ENCODE data around the gene PTPRR. TPM values are rescaled to one million over a fixed set of nuclear protein-coding genes. Genes with fewer than 3 reads are reported as not detected.

Gene PTPRR
- total and polyA plus RNA-seq, 2 donors from 2014 or later = 0.50 to 0.86 TPM

GRCh38 chr12:70661466-70662161, 258.9 kb downstream of the PTPRR start:
- Histone ChIP-seq H3K27ac (ENCODE audit: low read depth in 2 of 2, low read length in 2 of 2) (no peak overlapping the region), H3K27me3 (ENCODE audit: control insufficient read depth, insufficient read depth, low read length) (no peaks in the 10 kb centered on the region), H3K9me3 (ENCODE audit: control insufficient read depth in 2 of 3, insufficient read depth in 1 of 3, low read length in 3 of 3) (no peaks in the 10 kb centered on the region), H3K36me3 (ENCODE audit: control insufficient read depth in 2 of 3, insufficient read depth in 3 of 3, low read length in 3 of 3) (no peaks in the 10 kb centered on the region), H3K4me1 (ENCODE audit: control insufficient read depth in 2 of 3, insufficient read depth in 2 of 3, low read depth in 1 of 3, low read length in 3 of 3) (no peaks in the 10 kb centered on the region), H3K4me3 (ENCODE audit: low read length in 3 of 3) (no peak overlapping the region), H3K9ac (ENCODE audit: low read length in 3 of 3) (no peak overlapping the region)
- FAIRE-seq (no peak), DNase-seq (no peak)
- intact Hi-C loops (cut with DNase I) = no loop called here
- TF ChIP-seq CTCF (IDR thresholded peaks at IDR 0.05; ENCODE audit: borderline replicate concordance, extremely low read depth, insufficient read depth) = no peak

GRCh38 chr12:70660620-70661219, 259.8 kb downstream of the PTPRR start:
- H3K9ac ChIP-seq (ENCODE audit: low read length in 3 of 3) = no peak overlapping the region
- intact Hi-C loops (cut with DNase I) = no loop called here
- no peaks in the 10 kb centered on the region for H3K36me3 ChIP-seq (ENCODE audit: control insufficient read depth in 2 of 3, insufficient read depth in 3 of 3, low read length in 3 of 3)
- no peak overlapping the region for H3K4me3 ChIP-seq (ENCODE audit: low read length in 3 of 3)
- no peak overlapping the region for H3K27ac ChIP-seq (ENCODE audit: low read depth in 2 of 2, low read length in 2 of 2)
- no peaks in the 10 kb centered on the region for H3K27me3 ChIP-seq (ENCODE audit: control insufficient read depth, insufficient read depth, low read length)
- DNase-seq (no peak), FAIRE-seq (no peak)
- H3K9me3 ChIP-seq (ENCODE audit: control insufficient read depth in 2 of 3, insufficient read depth in 1 of 3, low read length in 3 of 3) = no peaks in the 10 kb centered on the region
- TF ChIP-seq CTCF (IDR thresholded peaks at IDR 0.05; ENCODE audit: borderline replicate concordance, extremely low read depth, insufficient read depth) = no peak
- H3K4me1 ChIP-seq (ENCODE audit: control insufficient read depth in 2 of 3, insufficient read depth in 2 of 3, low read depth in 1 of 3, low read length in 3 of 3) = no peaks in the 10 kb centered on the region

- no peak overlapping the region for H3K4me3 ChIP-seq (ENCODE audit: low read length in 3 of 3)
- no peak for TF ChIP-seq CTCF (IDR thresholded peaks at IDR 0.05; ENCODE audit: borderline replicate concordance, extremely low read depth, insufficient read depth)
- intact Hi-C loops (cut with DNase I) = no loop called here
- no peaks in the 10 kb centered on the region for H3K9me3 ChIP-seq (ENCODE audit: control insufficient read depth in 2 of 3, insufficient read depth in 1 of 3, low read length in 3 of 3)
- H3K9ac ChIP-seq (ENCODE audit: low read length in 3 of 3) = no peak overlapping the region
- H3K4me1 ChIP-seq (ENCODE audit: control insufficient read depth in 2 of 3, insufficient read depth in 2 of 3, low read depth in 1 of 3, low read length in 3 of 3) = no peaks in the 10 kb centered on the region
- H3K27ac ChIP-seq (ENCODE audit: low read depth in 2 of 2, low read length in 2 of 2) = no peak overlapping the region
- DNase-seq (no peak), FAIRE-seq (no peak)
- H3K27me3 ChIP-seq (ENCODE audit: control insufficient read depth, insufficient read depth, low read length) = no peaks in the 10 kb centered on the region
- H3K36me3 ChIP-seq (ENCODE audit: control insufficient read depth in 2 of 3, insufficient read depth in 3 of 3, low read length in 3 of 3) = no peaks in the 10 kb centered on the region
These were observed 260.4 kb downstream of the PTPRR start for GRCh38 chr12:70660002-70660604.

All from kidney (tissue), 14 donors.